Fibroblast of lung (primary cell): ENCODE data around the gene AGAP1. TPM values are rescaled to one million over a fixed set of nuclear protein-coding genes. Genes with fewer than 3 reads are reported as not detected.

Experiments used
- DNase-seq, 2 donors: peaks; one replicate each; pipeline versions ENCODE4 v3.0.0 to v3.0.0-alpha.2; 2010; ENCODE audit warnings: low read depth in 2 of 2
- H2AFZ ChIP-seq: 2 replicates; pipeline ENCODE4 v1.5.1; 2012; ENCODE audit warnings: low read length, control low read depth, inconsistent platforms
- H3K27ac ChIP-seq: 2 replicates; pipeline ENCODE4 v1.5.1; 2011; ENCODE audit warnings: low read length, control low read depth; ENCODE audit not compliant: insufficient read depth
- H3K27me3 ChIP-seq: 2 replicates; pipeline ENCODE4 v1.5.1; 2011; ENCODE audit warnings: mild to moderate bottlenecking, low read length; ENCODE audit not compliant: control insufficient read depth, insufficient read depth
- H3K36me3 ChIP-seq: 2 replicates; pipeline ENCODE4 v1.5.1; 2011; ENCODE audit warnings: low read length; ENCODE audit not compliant: control insufficient read depth, insufficient read depth
- H3K4me1 ChIP-seq: 2 replicates; pipeline ENCODE4 v1.5.1; 2011; ENCODE audit warnings: low read length; ENCODE audit not compliant: control insufficient read depth, insufficient read depth; ENCODE audit errors: extremely low read depth
- H3K4me2 ChIP-seq: 2 replicates; pipeline ENCODE4 v1.5.1; 2011; ENCODE audit warnings: low read length, control low read depth; ENCODE audit not compliant: insufficient read depth; ENCODE audit errors: extremely low read depth
- H3K4me3 ChIP-seq, 4 experiments: fragments of 200-600 bp in 1 of 4; sonication (generic) in 1 of 4; replicated peaks in 1 of 4; 2 replicates each; pipeline ENCODE4 v1.5.1; 2011 to 2016; ENCODE audit warnings: low read length in 4 of 4, low read depth in 3 of 4, mild to moderate bottlenecking in 3 of 4, control low read depth in 2 of 4, inconsistent platforms in 1 of 4, mixed read lengths in 1 of 4; ENCODE audit not compliant: insufficient read depth in 1 of 4; ENCODE audit errors: control extremely low read depth in 1 of 4
- H3K79me2 ChIP-seq: 2 replicates; pipeline ENCODE4 v1.5.1; 2012; ENCODE audit warnings: mild to moderate bottlenecking, low read length, inconsistent platforms; ENCODE audit not compliant: control insufficient read depth, insufficient read depth
- H3K9ac ChIP-seq: 2 replicates; pipeline ENCODE4 v1.5.1; 2011; ENCODE audit warnings: mild to moderate bottlenecking, low read length, control low read depth; ENCODE audit not compliant: insufficient read depth
- H3K9me3 ChIP-seq: 2 replicates; pipeline ENCODE4 v1.5.1; 2012; ENCODE audit warnings: low read depth, low read length; ENCODE audit not compliant: control insufficient read depth, insufficient read depth
- H4K20me1 ChIP-seq: 2 replicates; pipeline ENCODE4 v1.5.1; 2011; ENCODE audit warnings: low read length; ENCODE audit not compliant: control insufficient read depth, insufficient read depth; ENCODE audit errors: extremely low read depth
- EZH2 ChIP-seq: IDR thresholded peaks from 2 replicates; pipeline ENCODE4 v1.5.1; 2012; ENCODE audit warnings: low read length, control low read depth, mild to moderate bottlenecking; ENCODE audit errors: missing control alignments
- polyA plus RNA-seq, 2 donors: library from polyadenylated mRNA; depleted of rRNA in 1 of 2; stranded (reverse) in 1 of 2; unstranded in 1 of 2; fragments of >200 nt; gene quantifications; 2 replicates each; pipeline ENCODE4 v1.2.1, GENCODE V29; 2011 to 2012; ENCODE audit warnings: missing spikeins in 1 of 2
- total RNA-seq: library from RNA; depleted of rRNA; stranded (reverse); fragments of >200 nt; gene quantifications from 2 replicates; pipeline ENCODE4 v1.2.1, GENCODE V29; 2014
- TF ChIP-seq, protein P1 (sequence below), 2 donors: IDR thresholded peaks in 1 of 2; conservative IDR thresholded peaks in 1 of 2; 1 replicate in 1 of 2; 2 replicates in 1 of 2; pipeline ENCODE4 v1.5.1; 2011 to 2012; ENCODE audit warnings: low read length in 2 of 2, control low read depth in 1 of 2, inconsistent platforms in 1 of 2, low read depth in 1 of 2, mild to moderate bottlenecking in 1 of 2

The AGAP1 gene
- total and polyA plus RNA-seq, 2 donors (not counting 1 experiment from before 2014, with no cell fraction given): 10.6 to 14.0 TPM

- Histone ChIP-seq H3K36me3 (no peaks in the 10 kb centered on the region), H3K79me2 (no peaks in the 10 kb centered on the region), H4K20me1 (no peaks in the 10 kb centered on the region), H3K4me3 (no peak overlapping the region), H2AFZ (no peak overlapping the region), H3K4me2 (no peak overlapping the region), H3K9ac (no peak overlapping the region), H3K4me1 (no peaks in the 10 kb centered on the region), H3K9me3 (no peaks in the 10 kb centered on the region), H3K27ac (no peak overlapping the region), H3K27me3 (no peaks in the 10 kb centered on the region)
- TF ChIP-seq EZH2: no peak
- TF ChIP-seq, protein P1, sequence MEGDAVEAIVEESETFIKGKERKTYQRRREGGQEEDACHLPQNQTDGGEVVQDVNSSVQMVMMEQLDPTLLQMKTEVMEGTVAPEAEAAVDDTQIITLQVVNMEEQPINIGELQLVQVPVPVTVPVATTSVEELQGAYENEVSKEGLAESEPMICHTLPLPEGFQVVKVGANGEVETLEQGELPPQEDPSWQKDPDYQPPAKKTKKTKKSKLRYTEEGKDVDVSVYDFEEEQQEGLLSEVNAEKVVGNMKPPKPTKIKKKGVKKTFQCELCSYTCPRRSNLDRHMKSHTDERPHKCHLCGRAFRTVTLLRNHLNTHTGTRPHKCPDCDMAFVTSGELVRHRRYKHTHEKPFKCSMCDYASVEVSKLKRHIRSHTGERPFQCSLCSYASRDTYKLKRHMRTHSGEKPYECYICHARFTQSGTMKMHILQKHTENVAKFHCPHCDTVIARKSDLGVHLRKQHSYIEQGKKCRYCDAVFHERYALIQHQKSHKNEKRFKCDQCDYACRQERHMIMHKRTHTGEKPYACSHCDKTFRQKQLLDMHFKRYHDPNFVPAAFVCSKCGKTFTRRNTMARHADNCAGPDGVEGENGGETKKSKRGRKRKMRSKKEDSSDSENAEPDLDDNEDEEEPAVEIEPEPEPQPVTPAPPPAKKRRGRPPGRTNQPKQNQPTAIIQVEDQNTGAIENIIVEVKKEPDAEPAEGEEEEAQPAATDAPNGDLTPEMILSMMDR (conservative IDR thresholded peaks at IDR 0.05 in 1 of 2, IDR thresholded peaks at IDR 0.05 in 1 of 2; ENCODE audit: low read depth in 1 of 2, low read length in 2 of 2): no peak
- DNase-seq: no peak
Measured at GRCh38 chr2:235889302-235889630, 395.4 kb downstream of the AGAP1 start.

- Histone ChIP-seq H3K9me3 (no peaks in the 10 kb centered on the region), H3K9ac (no peak overlapping the region), H3K4me3 (no peak overlapping the region), H3K27ac (no peak overlapping the region), H3K4me2 (no peak overlapping the region), H4K20me1 (no peaks in the 10 kb centered on the region), H2AFZ (no peak overlapping the region), H3K79me2 (no peaks in the 10 kb centered on the region), H3K27me3 (no peaks in the 10 kb centered on the region), H3K36me3 (no peaks in the 10 kb centered on the region), H3K4me1 (no peaks in the 10 kb centered on the region)
- TF ChIP-seq EZH2: no peak
- TF ChIP-seq, protein P1 (conservative IDR thresholded peaks at IDR 0.05 in 1 of 2, IDR thresholded peaks at IDR 0.05 in 1 of 2; ENCODE audit: low read depth in 1 of 2, low read length in 2 of 2): no peak
- no peak for DNase-seq
Measured at GRCh38 chr2:235893129-235893698, 399.4 kb downstream of the AGAP1 start.

DNA sequence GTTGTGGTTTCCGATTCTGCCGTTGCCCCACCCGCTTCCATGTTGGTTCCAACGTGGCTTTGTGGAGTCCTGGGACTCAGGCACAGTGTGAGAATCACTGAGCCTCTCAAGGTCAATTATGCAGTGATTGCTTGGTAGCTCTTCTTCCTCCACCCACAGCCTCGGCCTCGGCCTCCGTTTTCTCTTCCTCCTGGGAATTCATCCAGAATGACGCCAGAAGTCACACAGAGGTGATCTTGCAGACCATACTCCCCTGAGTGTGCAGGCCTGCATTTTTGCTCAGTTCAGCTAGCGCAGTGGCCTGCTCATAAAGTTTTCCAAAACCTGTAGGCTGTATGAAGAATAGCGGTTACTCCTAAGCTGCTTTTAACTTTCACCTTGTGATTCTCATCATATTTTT lies 401.0 kb downstream of the AGAP1 start:
- Histone ChIP-seq H3K9ac (no peak overlapping the region), H4K20me1 (no peaks in the 10 kb centered on the region), H3K79me2 (no peaks in the 10 kb centered on the region), H3K27ac (no peak overlapping the region), H3K27me3 (no peaks in the 10 kb centered on the region), H3K4me1 (no peaks in the 10 kb centered on the region), H3K9me3 (no peaks in the 10 kb centered on the region), H3K36me3 (no peaks in the 10 kb centered on the region), H3K4me3 (no peak overlapping the region), H2AFZ (no peak overlapping the region), H3K4me2 (no peak overlapping the region)
- no peak for TF ChIP-seq EZH2
- TF ChIP-seq, protein P1 (conservative IDR thresholded peaks at IDR 0.05 in 1 of 2, IDR thresholded peaks at IDR 0.05 in 1 of 2; ENCODE audit: low read depth in 1 of 2, low read length in 2 of 2): no peak
- no peak for DNase-seq
